ENCODE results near the gene MTOR. TPM values are rescaled to one million over a fixed set of nuclear protein-coding genes. Genes with fewer than 3 reads are reported as not detected.

Gene MTOR
- total RNA-seq, 4 donors from 2014 or later = 32.9 to 43.7 (median 39.3) TPM

DNA sequence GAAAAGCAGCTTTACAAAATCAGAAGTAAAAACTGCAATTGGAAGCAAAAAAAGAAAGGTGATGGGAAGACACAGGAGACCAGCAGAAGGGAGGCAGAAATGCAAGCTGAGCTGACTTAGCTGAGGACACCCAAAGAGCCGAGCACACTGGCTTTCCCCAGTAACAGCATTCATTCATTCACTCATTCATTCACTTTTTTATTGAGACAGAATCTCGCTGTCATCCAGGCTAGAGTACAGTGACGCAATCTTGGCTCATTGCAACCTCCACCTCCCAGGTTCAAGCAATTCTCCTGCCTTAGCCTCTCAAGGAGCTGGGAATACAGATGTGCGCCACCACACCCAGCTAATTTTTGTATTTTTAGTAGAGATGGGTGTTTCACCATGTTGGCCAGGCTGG, 65.0 kb downstream of the MTOR start:
- H3K36me3 ChIP-seq = peaks cover 80% of the 10 kb centered on the region

DNA sequence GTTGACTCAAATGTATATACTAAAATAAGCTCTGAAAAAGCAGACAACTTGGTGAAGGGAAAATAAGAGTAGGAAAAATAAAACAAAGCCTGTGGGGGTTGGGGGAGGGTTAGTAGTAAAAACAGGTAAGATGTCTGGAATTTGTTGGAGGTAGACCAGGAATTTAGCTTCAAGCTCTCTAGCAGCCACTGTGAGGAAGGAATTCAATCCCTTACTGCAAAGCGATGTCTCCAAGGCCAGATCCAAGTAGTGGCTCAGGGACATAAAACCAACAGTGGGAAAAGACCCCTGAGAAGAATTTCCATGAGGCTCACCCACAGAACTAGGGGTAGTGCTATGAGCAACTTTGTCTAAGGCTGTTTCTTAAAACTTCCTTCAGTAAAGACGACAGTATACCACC, 65.4 kb downstream of the MTOR start:
- Histone ChIP-seq H3K36me3 (peaks cover 84% of the 10 kb centered on the region), H3K27ac (no peak overlapping the region), H3K9me3 (no peaks in the 10 kb centered on the region), H3K27me3 (no peaks in the 10 kb centered on the region), H3K4me3 (no peak overlapping the region), H3K4me1 (no peaks in the 10 kb centered on the region)
- no peak for DNase-seq (ENCODE audit: low spot score in 2 of 2)
- TF ChIP-seq EP300 (IDR thresholded peaks at IDR 0.05) = no peak
- TF ChIP-seq POLR2A (IDR thresholded peaks at IDR 0.05) = no peak
- TF ChIP-seq, protein P1, sequence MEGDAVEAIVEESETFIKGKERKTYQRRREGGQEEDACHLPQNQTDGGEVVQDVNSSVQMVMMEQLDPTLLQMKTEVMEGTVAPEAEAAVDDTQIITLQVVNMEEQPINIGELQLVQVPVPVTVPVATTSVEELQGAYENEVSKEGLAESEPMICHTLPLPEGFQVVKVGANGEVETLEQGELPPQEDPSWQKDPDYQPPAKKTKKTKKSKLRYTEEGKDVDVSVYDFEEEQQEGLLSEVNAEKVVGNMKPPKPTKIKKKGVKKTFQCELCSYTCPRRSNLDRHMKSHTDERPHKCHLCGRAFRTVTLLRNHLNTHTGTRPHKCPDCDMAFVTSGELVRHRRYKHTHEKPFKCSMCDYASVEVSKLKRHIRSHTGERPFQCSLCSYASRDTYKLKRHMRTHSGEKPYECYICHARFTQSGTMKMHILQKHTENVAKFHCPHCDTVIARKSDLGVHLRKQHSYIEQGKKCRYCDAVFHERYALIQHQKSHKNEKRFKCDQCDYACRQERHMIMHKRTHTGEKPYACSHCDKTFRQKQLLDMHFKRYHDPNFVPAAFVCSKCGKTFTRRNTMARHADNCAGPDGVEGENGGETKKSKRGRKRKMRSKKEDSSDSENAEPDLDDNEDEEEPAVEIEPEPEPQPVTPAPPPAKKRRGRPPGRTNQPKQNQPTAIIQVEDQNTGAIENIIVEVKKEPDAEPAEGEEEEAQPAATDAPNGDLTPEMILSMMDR (IDR thresholded peaks at IDR 0.05) = no peak
- TF ChIP-seq POLR2AphosphoS5 (IDR thresholded peaks at IDR 0.05) = no peak
- 88% methylated on average over 2 of the region's 2 CpGs for WGBS

More for the DNA sequence above, 65.0 kb downstream of the MTOR start:
- 91% methylated on average over 4 of the region's 4 CpGs for WGBS
- H3K27me3 ChIP-seq = no peaks in the 10 kb centered on the region
- TF ChIP-seq, protein P1 (IDR thresholded peaks at IDR 0.05) = no peak
- no peak for TF ChIP-seq POLR2A (IDR thresholded peaks at IDR 0.05)
- TF ChIP-seq POLR2AphosphoS5 (IDR thresholded peaks at IDR 0.05) = no peak
- no peak for TF ChIP-seq EP300 (IDR thresholded peaks at IDR 0.05)
- H3K4me3 ChIP-seq = no peak overlapping the region
- H3K4me1 ChIP-seq = no peaks in the 10 kb centered on the region
- H3K9me3 ChIP-seq = no peaks in the 10 kb centered on the region
- no peak for DNase-seq (ENCODE audit: low spot score in 2 of 2)
- no peak overlapping the region for H3K27ac ChIP-seq

DNA sequence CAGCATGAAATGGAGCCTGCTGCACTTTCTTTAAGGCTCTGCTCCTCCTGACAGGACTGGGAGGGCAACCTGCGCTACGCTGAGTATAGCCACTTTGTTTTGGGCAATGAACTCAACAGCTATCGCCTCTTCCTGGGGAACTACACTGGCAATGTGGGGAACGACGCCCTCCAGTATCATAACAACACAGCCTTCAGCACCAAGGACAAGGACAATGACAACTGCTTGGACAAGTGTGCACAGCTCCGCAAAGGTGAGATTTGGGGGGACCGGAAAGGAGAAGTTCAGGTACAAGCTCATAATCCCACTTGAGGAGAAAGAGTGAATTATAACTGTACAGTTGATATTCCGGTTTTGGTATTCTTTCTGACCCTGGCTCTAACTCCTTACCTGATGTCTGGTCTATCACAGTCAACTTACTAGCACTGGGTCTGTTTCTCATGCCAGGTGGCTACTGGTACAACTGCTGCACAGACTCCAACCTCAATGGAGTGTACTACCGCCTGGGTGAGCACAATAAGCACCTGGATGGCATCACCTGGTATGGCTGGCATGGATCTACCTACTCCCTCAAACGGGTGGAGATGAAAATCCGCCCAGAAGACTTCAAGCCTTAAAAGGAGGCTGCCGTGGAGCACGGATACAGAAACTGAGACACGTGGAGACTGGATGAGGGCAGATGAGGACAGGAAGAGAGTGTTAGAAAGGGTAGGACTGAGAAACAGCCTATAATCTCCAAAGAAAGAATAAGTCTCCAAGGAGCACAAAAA, 67.8 kb downstream of the MTOR start:
- Histone ChIP-seq H3K27me3 (no peaks in the 10 kb centered on the region), H3K4me1 (no peaks in the 10 kb centered on the region), H3K36me3 (peaks cover 84% of the 10 kb centered on the region), H3K4me3 (no peak overlapping the region), H3K9me3 (no peaks in the 10 kb centered on the region), H3K27ac (no peak overlapping the region)
- 96% methylated on average over 14 of the region's 14 CpGs for WGBS
- DNase-seq (ENCODE audit: low spot score in 2 of 2) = no peak
- TF ChIP-seq EP300 (IDR thresholded peaks at IDR 0.05) (no peak), POLR2AphosphoS5 (IDR thresholded peaks at IDR 0.05) (no peak), POLR2A (IDR thresholded peaks at IDR 0.05) (no peak)
- TF ChIP-seq, protein P1 (IDR thresholded peaks at IDR 0.05) = no peak

DNA sequence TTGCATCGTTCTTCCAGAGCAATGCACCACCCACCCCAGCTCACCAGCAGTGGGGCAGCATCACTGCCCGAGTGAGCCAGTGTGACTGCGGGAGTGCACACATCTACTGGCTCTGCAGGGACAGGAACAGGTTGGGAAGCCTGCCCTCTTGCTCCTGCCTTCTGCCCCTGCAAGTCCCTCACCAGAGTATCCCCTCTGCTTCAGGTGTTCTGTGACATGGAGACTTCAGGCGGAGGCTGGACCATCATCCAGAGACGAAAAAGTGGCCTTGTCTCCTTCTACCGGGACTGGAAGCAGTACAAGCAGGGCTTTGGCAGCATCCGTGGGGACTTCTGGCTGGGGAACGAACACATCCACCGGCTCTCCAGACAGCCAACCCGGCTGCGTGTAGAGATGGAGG, 69.0 kb downstream of the MTOR start:
- Histone ChIP-seq H3K4me1 (no peaks in the 10 kb centered on the region), H3K27ac (no peak overlapping the region), H3K9me3 (no peaks in the 10 kb centered on the region), H3K36me3 (peaks cover 75% of the 10 kb centered on the region), H3K4me3 (no peak overlapping the region), H3K27me3 (no peaks in the 10 kb centered on the region)
- 95% methylated on average over 11 of the region's 11 CpGs for WGBS
- TF ChIP-seq POLR2AphosphoS5 (IDR thresholded peaks at IDR 0.05) (no peak), POLR2A (IDR thresholded peaks at IDR 0.05) (no peak), EP300 (IDR thresholded peaks at IDR 0.05) (no peak)
- TF ChIP-seq, protein P1 (IDR thresholded peaks at IDR 0.05) = no peak
- no peak for DNase-seq (ENCODE audit: low spot score in 2 of 2)

DNA sequence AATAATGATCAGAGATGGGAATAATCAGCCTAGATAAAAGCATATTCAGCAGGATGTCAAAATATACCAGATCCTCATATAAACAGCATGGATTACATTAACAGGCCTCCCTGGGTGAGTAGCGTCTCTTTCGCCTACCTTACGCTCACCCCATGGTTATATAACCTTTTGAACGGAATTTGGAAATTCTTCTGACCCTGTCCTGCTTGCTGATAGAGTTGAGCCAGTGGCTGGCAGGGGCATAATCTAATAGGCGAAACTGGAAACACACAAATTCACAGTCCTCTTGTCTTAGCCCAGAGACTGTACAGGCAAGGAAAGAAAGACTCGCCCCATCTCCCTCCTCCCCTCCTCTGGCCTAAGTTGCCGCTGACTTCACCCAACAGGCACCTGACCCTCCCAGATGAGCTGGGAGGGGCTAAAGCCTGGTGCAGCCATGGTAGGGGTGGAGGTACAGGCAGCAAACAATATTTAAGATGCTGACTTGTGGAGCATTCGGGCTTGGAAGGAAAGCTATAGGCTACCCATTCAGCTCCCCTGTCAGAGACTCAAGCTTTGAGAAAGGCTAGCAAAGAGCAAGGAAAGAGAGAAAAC, 73.4 kb downstream of the MTOR start, which contains the start of gene ANGPTL7:
Gene ANGPTL7, plus strand, starts transcription at position 498 of the 594 bp plus-strand sequence. CDS start 225 bp downstream, outside the sequence.
- WGBS = 88% methylated on average over 8 of the region's 8 CpGs
- DNase-seq (ENCODE audit: low spot score in 2 of 2) = no peak
- no peaks in the 10 kb centered on the region for H3K27me3 ChIP-seq
- peaks cover 55% of the 10 kb centered on the region for H3K36me3 ChIP-seq
- no peaks in the 10 kb centered on the region for H3K4me1 ChIP-seq
- TF ChIP-seq, protein P1 (IDR thresholded peaks at IDR 0.05) = no peak
- no peak for TF ChIP-seq POLR2A (IDR thresholded peaks at IDR 0.05)
- TF ChIP-seq POLR2AphosphoS5 (IDR thresholded peaks at IDR 0.05) = no peak
- TF ChIP-seq EP300 (IDR thresholded peaks at IDR 0.05) = no peak
- no peaks in the 10 kb centered on the region for H3K9me3 ChIP-seq
- H3K4me3 ChIP-seq = no peak within 1 kb of the TSS
- no peak within 1 kb of the TSS for H3K27ac ChIP-seq

All from suprapubic skin (tissue), 4 donors.